IPS-NIHi7 (cell line): ENCODE data around the gene TPGS1.

Source experiments
- DNase-seq: peaks from one replicate; pipeline ENCODE4 v3.0.0; 2012; ENCODE audit warnings: mixed read lengths; ENCODE audit errors: extremely low spot score

The TPGS1 gene, protein sequence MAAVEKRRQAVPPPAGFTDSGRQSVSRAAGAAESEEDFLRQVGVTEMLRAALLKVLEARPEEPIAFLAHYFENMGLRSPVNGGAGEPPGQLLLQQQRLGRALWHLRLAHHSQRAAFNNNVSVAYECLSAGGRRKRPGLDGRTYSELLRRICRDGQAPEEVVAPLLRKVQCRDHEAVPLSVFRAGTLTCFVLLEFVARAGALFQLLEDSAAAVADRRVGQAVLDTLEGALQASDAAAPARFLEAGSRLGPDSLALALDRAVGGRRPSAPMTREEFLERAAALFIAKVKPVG

DNA sequence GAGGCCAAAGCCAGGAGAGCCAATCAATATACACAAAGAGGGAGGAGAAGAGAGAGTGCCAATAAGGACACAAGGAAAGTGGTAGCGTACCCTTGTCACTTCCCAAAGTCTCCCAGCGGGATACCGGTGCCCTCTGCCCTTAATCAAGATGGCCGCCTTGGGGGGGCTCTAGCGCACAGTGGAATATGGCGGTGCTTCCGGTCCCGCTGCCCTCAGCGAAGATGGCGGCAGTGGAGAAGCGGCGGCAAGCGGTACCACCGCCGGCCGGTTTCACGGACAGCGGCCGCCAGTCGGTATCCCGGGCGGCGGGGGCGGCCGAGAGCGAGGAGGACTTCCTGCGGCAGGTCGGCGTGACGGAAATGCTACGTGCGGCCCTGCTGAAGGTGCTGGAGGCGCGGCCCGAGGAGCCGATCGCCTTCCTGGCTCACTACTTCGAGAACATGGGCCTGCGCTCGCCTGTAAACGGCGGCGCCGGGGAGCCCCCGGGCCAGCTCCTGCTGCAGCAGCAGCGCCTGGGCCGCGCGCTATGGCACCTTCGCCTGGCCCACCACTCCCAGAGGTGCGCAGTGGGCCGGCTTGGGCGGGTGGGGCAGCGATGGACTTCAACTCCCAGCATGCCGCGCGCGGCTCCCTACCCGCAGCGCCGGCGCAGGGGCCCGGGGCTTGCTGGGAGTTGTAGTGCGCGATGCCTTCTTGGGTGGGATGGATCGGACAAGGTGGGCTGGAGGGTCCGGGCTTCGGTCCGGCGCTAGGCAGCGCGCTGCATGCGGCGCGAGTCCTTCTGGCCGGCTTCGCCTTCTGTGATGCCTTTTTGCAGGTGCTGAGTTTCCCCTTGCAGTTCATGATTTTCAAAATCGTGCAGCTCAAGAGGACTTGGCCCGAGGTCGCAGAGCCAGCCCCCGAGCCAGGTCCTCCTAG, at the start of gene TPGS1:
TSS of gene TPGS1 (plus strand) at position 212 of the 918 bp plus-strand sequence. CDS start at position 222, 10 bp downstream.
- peak; percentile 79 for DNase-seq

DNA sequence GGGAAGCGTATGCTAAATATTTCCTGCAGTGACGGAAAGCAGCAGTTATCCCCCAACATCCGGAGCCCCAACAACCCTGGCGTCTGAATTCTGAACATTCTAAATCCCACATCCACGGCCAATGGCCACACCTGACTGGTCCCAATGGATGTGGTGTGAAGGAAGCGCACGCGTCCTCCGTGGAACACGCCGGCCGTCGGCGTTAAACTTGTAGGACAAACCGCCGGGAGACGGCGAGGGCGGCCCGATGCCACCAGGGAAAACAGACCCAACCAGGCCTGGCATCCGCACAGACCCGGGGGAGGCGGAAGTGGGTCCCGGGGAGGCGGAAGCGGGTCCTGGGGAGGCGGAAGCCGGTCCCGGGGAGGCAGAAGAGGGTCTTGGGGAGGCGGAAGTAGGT, 49.7 kb upstream of the TPGS1 start:
- no peak for DNase-seq

DNA sequence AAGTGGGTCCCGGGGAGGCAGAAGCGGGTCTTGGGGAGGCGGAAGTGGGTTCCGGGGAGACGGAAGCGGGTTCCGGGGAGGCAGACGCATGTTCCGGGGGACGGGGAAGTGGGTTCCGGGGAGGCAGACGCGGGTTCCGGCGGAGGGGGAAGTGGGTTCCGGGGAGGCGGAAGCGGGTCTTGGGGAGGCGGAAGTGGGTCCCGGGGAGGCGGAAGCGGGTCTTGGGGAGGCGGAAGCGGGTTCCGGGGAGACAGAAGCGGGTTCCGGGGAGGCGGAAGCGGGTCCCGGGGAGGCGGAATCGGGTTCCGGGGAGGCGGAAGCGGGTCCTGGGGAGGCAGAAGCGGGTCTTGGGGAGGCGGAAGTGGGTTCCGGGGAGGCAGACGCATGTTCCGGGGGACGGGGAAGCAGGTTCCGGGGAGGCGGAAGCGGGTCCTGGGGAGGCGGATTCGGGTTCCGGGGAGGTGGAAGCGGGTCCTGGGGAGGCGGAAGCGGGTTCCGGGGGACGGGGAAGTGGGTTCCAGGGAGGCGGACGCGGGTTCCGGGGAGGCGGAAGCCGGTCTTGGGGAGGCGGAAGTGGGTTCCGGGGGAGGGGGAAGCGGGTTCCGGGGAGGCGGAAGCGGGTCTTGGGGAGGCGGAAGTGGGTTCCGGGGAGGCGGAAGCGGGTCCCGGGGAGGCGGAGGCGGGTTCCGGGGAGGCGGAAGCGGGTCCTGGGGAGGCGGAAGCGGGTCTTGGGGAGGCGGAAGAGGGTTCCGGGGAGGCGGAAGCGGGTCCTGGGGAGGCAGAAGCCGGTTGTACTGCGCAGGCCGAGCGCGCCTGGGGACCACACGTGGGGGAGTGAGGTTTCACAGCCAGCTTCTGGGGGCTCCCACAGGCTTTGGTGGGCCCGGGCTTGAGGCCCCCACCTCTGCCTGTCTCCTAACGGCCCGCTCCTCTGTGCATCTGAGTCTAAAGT, 48.9 kb upstream of the TPGS1 start:
- no peak for DNase-seq

DNA sequence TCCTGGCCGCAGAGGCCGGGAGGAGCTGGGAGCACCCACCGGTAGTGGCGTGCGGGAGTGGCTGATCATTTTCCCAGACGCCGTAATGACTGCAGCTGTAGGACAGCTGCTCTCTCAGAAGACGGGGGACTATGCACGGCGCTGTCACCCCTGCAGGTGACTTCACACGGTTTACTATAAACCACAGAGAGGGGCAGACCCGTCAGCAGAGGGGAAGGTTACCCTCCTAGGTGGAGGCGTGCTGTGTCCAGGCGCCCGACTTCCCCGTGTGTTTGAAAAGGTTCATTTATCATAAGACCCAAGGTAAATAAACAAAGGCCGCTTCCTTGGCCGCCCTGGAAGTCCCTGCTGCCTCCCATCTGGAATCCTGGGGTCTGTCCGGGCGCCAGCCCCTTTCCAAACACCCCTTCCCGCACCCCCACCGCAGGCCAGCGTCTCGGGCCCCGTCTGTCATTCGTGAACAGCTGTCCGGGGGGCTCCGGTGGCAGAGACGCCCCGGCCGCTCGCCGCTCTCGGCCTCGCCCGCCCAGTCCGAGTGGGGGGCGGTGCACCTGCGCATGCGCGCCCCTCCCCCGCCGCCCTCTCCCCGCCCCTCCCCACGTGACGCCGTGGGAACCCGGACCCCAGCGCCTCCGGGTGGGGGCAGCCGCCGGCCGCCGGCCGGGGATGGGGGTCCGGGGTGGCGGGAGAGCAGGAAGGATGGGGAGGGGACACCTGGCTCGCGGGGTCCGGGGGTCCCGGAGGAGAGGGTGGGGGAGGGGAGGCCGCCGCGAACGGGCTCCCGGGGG, 47.4 kb upstream of the TPGS1 start:
- peak; percentile 90 for DNase-seq

DNA sequence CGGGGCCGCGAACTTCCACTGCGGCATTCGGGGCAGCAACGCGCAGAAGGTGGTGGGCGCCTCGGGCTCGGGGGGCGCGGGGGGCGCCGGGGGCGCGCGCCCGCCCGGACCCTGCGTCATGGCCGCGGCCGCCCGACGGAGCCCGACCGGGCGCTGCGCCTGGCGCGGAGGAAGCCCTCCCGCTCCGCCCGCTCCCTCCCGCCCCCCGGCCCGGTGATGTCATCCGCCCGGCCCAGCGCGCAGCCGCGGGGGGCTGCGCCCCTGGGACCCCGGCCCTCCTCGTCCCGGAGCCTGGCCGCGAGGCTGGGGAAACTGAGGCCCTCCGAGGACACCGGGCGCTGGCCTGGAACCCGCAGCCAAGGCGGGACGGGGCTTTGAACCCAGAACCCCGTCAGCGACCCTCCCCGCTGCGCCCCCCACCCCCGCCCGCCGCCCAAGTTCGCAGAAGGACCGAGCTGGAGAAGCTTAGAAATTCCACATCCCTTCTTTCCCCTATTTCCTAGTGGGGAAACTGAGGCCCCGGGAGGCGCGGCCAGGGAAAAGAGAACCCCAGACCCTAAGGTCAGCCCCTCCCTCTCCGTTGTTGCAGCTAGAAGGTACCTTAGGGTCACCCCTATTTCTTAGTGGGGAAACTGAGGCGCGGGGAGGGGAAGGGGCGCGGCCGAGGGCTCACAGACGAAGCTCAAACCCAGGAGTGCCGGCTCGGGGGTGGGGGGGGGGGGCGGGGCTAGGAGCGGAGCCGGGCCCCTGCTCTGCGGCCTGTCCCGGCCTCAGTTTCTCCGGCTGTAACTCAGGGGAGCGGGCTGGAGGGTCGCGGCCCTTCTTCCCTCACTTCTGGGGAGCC, 46.2 kb upstream of the TPGS1 start, which contains the start of gene SHC2:
TSS of gene SHC2 (minus strand) at position 157 of the 844 bp plus-strand sequence. CDS start at position 120, 37 bp downstream.
- peak; percentile 72 for DNase-seq

DNA sequence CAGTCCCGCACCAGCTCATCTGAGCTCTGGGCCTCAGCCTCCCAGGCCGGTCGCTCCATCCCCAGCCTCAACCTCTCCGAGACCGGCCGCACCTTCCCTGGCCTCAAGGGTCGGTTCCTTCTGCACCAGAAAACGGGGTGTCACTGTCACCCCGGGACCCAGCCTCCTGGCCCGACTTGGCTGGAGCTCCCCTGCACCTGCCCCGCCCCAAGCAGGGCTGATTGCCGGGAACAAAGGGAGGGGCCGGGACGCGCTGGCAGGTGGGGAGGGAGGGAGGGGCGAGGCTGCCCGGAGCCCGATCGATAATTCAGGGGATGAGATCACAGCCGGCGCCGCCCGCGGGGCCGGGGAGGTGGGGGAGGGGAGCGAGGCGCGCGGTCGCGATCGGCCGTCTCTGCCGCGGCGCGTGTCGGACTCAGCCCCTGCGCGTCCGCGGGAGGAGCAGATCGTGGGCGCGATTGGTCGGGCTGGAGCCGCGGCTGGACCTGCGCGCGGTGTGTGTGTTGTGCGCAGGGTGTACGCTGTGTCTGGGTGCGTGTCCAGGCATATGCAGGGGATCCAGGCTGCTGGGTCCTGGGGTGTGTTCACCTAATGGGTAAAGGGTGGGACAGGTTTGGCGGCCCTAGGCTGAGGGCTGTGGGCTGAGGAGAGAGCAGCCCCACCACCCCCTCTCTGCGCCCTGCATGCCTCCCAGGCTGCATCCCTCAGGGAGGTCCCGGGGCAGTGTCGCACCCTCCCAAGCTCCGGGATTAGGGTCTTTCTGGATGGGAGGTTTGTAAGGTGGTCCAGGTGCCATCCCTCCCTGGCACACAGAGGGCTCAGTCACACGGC, 45.4 kb upstream of the TPGS1 start:
- DNase-seq, result peak; percentile 85

DNA sequence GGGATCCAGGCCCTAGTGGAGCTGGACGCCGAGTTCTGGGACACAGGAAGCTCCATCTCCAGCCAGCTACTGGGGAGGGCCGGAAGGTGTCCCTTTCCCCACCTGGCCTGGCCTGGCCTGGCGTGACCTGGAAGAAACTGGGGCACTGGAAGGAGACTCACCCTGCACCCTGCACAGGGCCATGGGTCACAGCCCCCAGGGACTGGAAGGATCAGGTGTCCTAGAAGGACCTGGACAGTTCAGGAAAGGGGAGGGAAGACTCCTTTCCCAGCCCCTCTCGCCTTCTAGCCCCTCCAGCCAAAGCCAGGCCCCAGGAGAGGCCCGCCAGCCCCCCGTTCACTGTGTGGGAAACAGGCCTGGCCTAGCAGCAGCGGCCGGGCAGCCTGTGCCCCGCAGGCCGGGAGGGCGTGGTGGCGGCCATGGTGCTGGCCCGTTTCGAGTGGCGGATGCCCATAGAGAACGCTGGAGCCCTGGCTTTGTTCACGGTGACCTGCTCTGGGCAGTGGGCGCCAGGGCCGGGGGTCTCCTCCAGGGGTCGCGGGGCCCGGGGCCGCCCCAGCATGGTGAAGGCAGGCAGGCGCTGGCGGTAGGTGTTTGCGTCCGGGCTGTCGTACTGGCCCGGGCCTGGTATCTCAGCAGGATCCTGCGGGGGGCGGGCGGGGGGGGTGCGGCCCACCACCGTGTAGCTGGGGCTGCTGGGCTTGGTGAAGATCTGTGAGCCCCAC, 43.7 kb upstream of the TPGS1 start:
- no peak for DNase-seq

DNA sequence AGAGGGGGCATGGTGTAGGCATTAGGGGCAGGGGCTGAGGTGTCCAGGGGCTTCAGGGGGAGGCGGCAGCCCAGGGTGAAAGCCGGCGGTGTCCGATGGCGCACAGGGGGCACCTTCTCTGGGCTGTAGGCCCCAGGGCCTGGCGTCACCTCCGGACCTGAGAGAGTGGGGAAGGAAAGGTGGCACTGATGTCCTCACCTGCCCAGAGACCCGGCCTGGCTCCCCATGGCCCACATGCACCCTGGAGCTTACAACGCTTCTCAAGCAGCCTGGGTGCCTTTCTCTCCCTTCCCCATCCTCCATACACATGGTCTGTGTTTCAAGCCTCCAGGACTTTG, 43.1 kb upstream of the TPGS1 start:
- DNase-seq, result no peak

DNA sequence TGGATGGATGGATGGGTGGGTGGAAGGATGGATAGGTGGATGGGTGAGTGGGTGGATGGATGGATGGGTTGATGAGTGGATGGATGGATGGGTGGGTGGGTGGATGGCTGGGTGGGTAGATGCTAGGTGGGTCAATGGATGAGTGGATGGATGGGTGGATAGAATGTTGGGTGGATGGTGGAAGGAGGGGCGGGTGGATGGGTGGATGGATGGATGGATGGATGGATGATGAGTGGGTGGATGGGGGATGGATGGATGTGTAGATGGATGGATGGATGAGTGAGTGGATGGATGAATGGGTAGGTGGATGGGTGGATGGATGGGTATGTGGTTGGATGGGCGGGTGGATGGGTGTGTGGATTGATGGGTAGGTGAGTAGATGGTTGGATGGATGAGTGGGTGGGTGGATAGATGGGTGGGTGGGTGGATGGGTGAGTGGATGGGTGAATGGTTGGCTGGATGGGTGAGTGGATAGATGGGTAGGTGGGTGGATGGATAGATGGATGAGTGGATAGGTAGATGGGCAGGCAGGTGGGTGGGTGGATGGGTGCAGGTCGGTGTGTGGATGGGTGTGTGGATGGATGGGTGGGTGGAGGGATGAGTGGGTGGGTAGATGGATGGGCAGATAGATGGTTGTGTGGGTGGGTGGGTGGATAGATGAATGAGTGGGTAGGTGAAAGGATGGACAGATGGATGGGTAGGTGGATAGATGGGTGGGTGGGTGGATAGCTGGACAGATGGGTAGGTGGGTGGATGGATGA, 42.1 kb upstream of the TPGS1 start:
- no peak for DNase-seq

DNA sequence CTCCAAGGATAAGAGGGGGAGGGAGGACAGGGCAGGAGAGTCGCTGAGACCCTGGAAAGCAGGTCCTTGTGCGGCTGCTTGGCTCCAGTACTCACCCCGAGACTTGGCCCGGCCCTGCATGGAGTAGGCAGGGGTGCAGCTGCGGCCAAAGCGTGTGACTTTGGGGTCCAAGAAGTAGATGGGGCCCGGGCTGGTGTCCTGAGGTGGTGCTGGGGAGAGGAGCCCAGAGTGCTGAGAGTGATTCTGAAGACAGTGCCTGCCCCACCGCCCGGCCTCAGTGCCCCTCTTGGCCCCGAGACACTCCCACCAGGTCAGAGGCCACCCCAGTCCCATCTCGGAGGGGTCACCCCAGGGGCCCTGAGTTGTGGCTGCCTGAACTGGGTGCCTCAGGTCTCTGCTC, 39.7 kb upstream of the TPGS1 start:
- DNase-seq, result no peak

DNA sequence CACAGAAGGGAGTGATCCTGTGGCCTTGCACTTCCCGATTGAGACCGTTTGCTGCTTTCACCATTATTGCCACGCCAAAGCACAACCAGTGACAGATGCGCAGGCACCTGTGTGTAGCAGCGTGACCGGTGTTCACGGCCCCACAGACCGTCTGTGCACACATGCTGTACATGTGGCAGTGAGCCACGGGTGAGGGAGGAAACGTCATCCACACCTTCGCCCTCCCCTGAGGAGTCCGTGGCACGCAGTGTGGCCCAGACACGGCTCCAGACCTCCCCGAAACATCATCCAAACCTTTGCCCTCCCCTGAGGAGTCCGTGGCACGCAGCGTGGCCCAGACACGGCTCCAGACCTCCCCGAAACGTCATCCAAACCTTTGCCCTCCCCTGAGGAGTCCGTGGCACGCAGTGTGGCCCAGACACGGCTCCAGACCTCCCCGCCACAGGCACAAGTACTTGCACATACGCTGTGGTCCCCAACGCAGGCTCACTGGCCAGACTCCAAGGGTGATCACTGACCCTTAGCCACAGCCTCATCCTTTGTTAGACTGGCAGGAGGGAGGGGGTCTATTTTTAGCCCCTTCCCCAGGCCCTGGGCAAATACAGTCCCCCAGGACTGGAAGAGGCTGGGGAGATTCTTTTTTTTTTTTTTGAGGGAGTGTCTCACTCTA, 38.6 kb upstream of the TPGS1 start:
- DNase-seq, result no peak

DNA sequence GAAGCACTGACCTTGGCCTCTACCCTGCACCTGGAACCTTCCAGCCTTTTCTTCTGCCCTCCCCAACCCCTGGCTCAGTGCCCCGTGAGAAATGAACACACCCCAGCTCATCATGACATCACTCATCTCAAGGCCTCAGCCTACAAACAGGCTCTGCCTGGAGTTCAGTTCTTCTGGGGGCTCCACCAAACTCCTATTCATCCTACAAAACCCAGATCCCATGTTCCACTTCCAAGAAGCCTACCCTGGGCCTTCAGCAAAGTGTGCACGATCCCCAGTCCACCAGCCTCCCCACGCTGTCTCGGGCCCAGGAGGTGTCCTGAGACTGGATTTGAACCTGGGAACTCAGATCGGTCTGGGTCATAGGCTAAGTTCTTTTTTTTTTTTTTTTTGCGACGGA, 37.5 kb upstream of the TPGS1 start:
- DNase-seq, result no peak

DNA sequence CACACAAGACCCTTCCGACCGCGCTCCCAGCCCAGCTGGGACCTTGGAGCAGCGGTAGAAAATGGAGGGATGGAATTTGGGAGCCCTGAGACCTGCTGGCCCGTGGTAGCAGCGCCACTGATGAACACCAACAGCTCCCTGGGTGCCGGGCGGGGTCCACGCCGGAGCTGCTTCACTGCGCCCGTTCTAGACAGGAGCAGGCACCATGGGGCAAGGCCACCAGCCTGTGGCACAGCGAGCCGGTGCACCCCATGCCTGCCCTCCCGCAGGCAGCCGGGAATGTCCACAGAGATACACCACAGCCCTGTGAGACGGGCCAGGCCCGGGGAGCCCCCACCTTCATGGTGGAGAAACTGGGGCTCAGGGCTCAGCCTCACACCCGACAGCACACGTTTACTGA, 36.6 kb upstream of the TPGS1 start:
- no peak for DNase-seq

DNA sequence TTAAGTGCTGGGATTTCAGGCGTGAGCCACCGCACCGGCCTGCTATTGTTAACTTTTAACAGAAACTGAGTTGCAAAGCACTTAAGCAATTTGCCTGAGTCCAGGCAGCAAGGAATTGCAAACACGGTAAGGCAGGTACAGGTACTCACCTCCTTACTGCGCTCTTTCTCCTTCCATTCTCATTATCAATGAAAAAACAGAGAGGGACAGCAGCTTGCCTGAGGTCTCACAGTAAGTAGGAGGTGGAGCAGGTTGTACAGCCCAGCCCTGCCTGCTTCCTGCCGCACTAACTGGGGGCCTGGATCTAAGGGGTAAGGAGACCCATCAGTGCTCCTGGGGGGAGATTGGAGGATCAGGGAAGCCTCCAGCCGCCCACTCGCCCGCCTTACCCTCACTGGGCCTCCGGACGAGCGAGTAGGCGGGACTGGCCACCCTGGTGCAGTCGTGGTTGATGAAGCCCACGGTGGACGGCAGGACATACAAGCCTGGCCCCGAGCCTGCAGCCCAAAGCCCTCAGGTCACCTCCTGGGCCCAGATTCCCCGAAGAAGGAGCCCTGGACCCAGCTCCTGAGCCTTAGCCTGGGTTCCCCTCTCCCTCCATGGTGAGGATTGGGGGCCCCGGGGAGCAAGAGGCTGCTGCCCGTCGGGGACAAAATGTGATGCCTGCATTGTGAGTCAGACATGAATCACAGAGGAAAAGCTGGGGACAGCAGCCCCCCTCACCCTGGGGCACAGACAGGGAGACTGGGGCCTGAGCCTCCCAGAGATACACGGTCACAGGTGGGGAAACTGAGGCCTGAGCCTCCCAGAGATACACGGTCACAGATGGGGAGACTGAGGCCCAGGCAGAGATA, 35.1 kb upstream of the TPGS1 start:
- DNase-seq, result no peak

DNA sequence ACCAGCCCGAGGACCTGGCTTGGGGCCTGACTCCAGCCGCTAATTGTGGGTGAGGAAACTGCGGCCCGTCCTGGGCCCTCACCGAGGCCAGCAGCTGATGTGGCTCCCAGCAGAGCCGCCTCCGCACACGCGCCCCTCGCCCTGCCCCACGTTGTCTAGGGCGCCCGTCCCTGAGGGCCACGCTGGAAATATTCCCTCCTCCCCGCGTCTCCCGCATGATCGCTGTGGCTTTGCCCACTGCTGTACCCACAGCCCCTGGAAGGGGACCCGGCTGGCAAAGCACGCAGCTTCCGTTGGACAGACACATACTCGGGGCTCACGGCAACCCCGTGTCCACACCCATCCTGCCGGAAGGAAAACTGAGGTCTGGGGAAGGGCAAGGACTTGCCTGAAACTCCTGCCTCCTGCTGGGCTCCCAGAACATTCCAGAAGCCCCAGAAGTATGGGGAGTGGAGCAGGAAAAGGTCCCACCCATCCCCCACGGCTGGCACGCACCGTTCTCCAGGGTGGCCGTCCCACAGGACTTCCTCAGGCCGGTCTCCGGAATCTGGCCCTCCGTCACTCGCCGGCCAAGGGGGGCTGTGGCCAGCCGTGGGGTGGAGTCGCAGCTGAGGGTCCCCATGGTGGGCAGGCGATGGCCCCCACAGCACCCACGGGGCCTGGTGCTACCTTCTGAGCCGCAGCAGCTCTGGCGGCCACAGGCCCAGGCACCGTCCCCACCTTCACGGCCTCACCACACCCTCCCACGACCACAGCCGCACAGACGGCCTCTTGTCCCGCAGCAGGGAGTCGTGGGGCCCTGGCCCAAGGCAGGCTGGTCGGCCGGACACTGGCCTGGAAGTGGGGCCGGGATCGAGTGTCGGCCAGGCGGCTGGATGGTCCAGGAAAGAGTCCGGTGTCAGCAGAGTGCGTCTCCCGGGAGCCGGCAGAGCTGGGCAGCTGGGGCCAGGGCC, 32.9 kb upstream of the TPGS1 start:
- DNase-seq, result no peak
